GM18520 (cell line): ENCODE results near the gene RIN3.

Experiments used
- ATAC-seq: cut with Tn5 transposase; IDR thresholded peaks from one replicate; pipeline ENCODE4 v1.9.1; 2021; ENCODE audit not compliant: unreplicated experiment

RIN3 gene

GRCh38 chr14:92684801-92685560 lies 171.4 kb downstream of the RIN3 start:
- no peak for ATAC-seq

GRCh38 chr14:92685784-92686355 lies 172.3 kb downstream of the RIN3 start:
- ATAC-seq, result no peak

DNA sequence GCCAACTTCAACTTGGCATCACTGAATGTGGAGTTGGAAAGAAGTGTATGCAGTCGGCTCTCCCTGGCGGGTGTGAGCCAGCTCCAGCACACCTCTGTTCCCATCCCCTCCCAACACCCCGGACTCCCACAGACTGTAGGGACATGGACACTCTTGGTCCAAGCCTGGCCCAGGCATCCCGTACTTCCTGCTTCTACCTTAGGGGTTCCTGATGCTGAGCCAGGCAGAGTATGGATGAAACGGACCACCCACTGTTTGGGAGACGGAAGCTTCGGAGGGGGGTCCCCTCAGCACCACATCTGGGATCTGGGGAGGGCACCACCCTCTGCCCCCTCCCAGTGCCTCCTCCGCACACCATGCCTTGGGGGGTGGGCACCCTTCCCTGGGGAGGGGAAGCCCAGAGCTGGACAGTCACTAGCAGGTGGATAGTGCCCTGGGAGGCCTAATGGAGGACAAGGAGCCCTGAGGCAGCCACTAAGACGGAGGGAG lies 172.9 kb downstream of the RIN3 start:
- no peak for ATAC-seq

- peak; percentile 57 for ATAC-seq
Observed at GRCh38 chr14:92686900-92687427, 173.4 kb downstream of the RIN3 start.

- no peak for ATAC-seq
Observed at GRCh38 chr14:92687681-92688433, 174.3 kb downstream of the RIN3 start.

DNA sequence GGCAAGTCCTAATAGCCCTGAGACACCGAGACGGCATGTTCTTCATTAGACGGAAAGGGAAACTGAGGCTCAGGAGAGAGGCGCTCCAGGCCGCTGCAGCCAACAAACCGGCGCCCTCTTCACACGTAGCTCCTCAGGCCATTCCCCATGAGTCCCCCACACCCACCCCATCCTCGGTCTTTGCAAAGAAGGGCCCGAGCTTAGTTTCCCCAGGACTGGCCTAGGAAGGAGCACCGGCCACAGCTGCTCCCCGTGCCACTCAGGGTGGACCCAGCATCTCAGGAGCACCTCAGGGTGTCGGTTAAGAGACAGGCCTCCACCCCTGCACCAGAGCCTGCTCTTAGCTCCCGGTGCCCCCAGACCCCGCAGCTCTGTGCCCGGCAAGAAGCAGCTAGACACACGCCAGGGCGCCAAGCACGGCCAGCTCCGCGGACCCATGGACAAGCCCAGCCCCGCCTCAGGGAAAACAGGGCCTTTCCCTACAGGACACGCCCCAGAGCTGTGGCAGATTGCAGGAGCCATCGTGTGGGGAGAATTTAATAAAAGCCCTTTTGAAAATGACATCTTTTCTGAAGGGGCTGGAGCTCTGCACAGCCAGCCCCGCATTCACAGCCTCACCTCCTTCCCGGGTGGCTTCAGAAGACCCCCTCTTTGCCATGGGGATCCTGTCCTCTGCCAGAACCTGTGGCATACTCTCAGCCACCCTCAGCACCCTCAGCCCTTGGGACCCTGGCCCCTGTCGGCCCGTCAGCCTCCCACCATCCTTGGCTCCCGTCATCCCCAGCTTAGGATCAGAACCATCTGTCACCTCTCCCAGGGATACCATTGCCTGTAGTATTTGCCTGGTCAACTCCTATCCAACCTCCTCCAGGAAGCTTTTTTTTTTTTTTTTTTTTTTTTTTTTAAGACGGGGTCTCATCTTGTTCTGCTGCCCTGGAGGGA lies 175.1 kb downstream of the RIN3 start:
- ATAC-seq, result no peak

DNA sequence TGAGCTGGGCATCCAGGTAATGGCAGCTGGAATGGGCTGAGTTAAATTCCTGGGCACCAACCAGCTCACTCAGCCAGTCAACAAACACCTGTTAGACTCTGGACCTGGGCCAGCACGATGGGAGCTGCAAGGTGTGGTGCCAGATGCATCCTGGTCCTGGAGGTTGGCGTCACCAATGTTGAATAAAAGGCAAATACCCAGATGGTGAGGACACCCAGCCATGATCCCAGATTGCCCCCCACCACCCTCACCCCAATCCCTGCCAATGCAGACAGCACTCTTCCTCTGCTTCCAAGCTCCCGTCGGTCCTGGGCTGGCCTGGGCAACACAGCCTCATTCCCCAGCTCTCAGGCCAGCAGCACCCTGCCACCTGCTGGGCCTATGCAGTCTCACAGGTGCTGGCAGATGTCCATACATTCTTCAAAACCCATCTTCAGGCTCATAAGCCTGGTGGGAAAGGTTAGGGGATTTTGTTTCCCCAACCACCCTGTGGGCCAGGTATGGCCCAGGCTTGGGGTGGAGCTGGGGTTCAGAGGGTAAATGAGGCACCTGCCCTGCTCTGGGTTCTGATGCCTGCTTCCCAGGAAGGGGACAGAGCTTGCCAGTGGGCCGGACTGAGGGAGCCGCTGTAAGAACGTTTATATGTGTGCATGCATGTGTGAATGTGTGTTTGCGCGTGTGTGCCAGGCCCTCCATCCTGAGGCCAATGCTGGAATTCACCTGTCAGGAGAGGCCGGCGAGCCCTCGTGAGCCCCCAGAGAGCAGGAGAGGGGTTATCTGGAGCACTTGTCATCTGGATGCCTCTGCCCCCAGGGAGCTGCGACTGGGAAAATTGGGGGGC lies 176.8 kb downstream of the RIN3 start:
- ATAC-seq, result no peak

DNA sequence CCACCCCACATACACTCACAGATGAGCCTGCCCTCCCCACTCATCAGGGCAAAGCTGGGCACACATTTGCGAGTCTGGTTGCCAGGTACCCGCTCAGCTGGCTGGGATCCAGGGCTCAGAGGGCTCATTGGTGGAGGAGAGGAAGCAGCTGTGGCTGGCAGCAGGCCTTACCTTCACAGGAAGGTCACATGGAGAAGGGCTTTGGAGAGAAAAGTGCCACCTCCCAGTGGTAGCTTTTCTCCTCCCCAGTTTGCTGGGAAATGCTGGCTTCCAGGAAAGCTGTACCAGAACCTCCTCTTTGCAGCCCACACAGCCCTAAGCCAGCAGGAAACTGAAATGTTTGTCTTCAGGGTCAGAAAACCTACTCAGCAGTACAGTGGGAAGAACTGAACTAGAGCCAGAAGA lies 179.2 kb downstream of the RIN3 start:
- no peak for ATAC-seq

DNA sequence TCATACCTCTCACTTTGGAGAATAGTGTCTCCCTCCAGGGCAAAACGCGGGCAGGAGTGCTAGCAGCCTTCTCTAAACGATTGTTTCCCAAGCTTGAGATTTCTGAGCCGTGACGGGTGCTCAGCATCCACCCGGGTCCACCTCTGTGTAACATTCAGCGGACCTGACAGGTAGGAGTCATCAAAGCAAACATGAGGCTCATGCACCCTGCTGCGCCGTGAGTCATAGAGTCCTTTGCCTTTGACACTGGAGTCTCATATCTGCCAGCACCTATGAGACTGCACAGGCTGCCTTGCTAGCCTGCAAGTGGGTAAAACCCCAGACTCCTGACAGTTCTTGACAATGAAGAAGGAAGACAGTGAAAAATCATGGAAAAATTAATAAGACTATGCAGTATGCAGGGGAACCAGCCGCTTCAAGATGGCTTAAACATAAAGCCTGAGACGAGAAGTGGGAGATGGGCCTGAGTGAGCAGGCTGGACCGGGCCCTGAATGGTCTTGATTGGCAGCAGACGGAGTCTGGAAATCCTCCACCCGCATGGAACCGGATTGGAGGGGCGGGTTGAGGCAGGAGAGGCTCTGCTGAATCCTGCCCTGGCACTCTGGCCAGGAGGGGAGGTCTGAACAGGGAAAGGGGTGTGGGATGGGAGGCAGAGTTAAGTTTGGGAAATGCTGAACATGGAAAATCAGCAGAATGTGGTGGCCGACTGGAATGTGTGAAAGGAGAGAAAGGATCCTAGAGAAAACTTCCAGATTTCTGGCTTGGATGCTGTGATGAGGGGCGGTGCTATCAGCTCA lies 180.6 kb downstream of the RIN3 start:
- no peak for ATAC-seq

GRCh38 chr14:92694807-92695206 lies 181.2 kb downstream of the RIN3 start:
- ATAC-seq, result no peak

DNA sequence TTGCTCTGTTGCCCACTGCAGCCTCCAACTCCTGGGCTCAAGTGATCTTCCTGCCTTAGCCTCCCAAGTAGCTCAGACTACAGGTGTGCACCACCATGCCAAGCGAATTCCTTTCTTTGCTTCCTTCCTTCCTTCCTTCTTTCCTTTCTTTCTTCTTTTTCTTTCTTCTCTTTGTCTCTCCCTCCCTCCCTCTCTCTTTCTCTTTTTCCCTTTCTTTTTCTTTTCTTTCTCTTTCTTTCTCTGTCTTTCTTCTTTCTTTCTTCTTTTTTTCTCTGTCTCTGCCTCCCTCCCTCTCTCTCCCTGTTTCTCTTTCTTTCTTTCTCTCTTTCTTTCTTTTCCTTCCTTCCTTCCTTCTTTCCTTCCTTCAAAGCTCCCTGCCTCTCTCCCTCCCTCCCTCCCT lies 182.0 kb downstream of the RIN3 start:
- ATAC-seq, result no peak

DNA sequence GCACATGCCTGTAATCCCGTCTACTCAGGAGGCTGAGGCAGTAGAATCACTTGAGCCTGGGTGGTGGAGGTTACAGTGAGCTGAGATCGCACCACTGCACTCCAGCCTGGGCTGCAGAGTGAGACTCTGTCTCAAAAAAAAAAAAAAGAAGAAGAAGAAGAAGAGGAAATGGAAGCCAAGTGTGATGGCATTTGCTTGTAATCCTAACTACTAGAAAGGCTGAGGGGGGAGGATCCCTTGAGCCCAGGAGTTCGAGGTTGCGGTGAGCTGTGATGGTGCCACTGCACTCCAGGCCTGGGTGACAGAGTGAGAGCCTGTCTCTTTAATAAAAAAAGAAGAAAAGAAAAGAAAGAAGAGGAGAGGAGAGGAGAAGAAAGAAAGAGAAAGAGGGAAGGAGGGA lies 182.8 kb downstream of the RIN3 start:
- no peak for ATAC-seq

DNA sequence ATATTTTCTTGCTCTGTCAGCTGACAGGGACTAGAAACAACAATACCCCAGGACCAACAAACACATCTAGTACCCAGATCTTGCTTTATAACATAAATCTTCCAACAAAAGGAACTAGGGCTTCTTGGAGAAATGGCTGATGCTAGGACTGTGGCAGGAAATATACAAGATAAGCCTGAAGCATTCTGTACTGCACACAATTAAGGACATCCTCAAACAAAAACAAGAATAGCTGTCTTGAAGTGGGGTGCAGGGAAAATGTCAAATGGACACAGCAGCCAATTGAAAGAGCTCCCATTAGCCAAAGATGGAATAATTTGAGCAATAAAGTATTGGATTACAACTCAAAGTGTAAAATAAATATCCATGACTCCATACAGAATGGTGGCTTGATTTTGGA lies 184.8 kb downstream of the RIN3 start:
- no peak for ATAC-seq

DNA sequence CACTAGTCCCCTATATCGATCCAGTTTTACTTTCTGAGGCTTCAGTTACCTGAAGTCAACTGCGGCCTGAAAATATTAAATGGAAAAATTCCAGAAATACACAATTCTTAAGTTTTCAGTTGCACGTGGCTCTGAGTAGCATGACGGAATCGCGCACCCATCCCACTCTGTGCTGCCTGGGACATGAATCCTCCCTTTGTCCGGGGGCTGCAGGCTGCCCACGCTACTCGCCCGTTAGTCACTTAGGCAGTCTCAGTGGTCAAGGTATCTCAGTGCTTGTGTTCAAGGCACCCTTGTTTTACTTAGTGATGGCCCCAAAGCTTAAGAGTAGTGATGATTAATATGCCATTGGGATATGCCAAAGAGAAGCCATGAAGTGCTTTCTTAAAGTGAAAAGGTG lies 188.2 kb downstream of the RIN3 start:
- no peak for ATAC-seq

DNA sequence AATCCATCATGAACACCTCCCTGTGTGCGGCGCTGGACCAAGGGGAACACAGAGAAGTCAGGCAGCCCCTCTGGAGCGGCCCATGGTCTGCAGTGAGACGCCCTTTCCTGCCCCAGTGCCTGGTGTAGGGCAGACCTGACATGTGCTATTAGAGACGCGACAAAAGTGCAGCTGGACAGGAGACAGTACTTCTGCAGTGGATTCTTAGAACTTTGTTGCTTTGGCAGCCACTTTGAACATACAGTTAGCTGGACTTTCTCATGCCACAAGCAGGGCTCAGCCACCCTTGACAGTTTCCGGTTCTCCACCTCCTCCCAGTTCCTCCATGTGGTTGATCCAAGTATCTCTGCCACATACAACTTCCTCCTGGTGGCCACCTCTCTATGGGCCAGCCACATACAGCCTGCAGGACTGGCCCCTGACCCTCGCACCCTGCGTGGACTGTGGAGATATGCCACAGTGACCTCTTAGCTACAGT lies 188.9 kb downstream of the RIN3 start:
- no peak for ATAC-seq

GRCh38 chr14:92703516-92703915 lies 189.9 kb downstream of the RIN3 start:
- no peak for ATAC-seq

- ATAC-seq, result peak; percentile 96
Observed at GRCh38 chr14:92704036-92704804, 190.6 kb downstream of the RIN3 start.

DNA sequence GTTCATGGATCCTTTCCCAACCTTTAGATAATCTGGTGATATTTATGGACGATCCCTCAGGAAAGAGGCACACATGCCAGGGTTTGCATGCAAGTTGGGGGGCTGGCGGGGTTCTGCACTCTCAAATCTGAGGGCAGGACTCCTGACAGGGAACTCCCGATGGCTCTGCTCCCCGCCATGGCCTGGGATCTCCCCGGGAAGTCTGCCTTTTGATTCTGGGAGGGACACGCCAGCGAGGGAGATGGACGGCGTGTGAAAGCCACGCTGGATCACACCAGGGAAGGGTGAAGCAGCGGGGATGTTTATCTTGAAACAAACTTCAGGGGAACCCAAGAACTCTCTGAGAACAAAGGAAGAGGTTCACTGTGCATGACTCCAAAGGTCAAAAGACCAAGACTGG lies 191.2 kb downstream of the RIN3 start:
- ATAC-seq, result no peak
